H9 (cell line): ENCODE measurements around the gene AP1G2. TPM values are rescaled to one million over a fixed set of nuclear protein-coding genes. Genes with fewer than 3 reads are reported as not detected.

Experiments
- DNase-seq: peaks from one replicate; pipeline ENCODE4 v3.0.0-alpha.2; 2017
- H2AFZ ChIP-seq: one replicate; pipeline ENCODE4 v1.6.1; 2013; ENCODE audit warnings: mild to moderate bottlenecking, low read length, control low read depth, moderate library complexity
- H2AK5ac ChIP-seq: 2 replicates; pipeline ENCODE4 v1.6.1; 2013; ENCODE audit warnings: low read length, control low read depth, mixed read lengths; ENCODE audit not compliant: insufficient read length
- H2BK120ac ChIP-seq: one replicate; pipeline ENCODE4 v1.6.1; 2013; ENCODE audit warnings: low read depth, mild to moderate bottlenecking, low read length, control low read depth, inconsistent platforms; ENCODE audit not compliant: poor library complexity, severe bottlenecking
- H2BK12ac ChIP-seq: 2 replicates; pipeline ENCODE4 v1.6.1; 2013; ENCODE audit warnings: low read length, control low read depth, mixed read lengths, low read depth; ENCODE audit not compliant: insufficient read length
- H2BK15ac ChIP-seq: 2 replicates; pipeline ENCODE4 v1.6.1; 2013; ENCODE audit warnings: low read depth, low read length, control low read depth
- H2BK20ac ChIP-seq: one replicate; pipeline ENCODE4 v1.6.1; 2013; ENCODE audit warnings: low read depth, mild to moderate bottlenecking, low read length, control low read depth, inconsistent platforms; ENCODE audit not compliant: poor library complexity, severe bottlenecking
- H2BK5ac ChIP-seq: 2 replicates; pipeline ENCODE4 v1.6.1; 2013; ENCODE audit warnings: low read length, control low read depth, mixed read lengths; ENCODE audit not compliant: insufficient read length
- H3K14ac ChIP-seq: 2 replicates; pipeline ENCODE4 v1.6.1; 2013; ENCODE audit warnings: low read length, control low read depth; ENCODE audit not compliant: insufficient read depth
- H3K18ac ChIP-seq: 2 replicates; pipeline ENCODE4 v1.6.1; 2013; ENCODE audit warnings: low read depth, mild to moderate bottlenecking, mixed read lengths, low read length, control low read depth; ENCODE audit not compliant: insufficient read length
- H3K23ac ChIP-seq: 2 replicates; pipeline ENCODE4 v1.6.1; 2013; ENCODE audit warnings: low read length, control low read depth, mixed read lengths, low read depth; ENCODE audit not compliant: insufficient read length
- H3K23me2 ChIP-seq: 2 replicates; pipeline ENCODE4 v1.6.1; 2013; ENCODE audit warnings: low read depth, mild to moderate bottlenecking, mixed read lengths, low read length, control low read depth; ENCODE audit not compliant: insufficient read length, poor library complexity, severe bottlenecking
- H3K27ac ChIP-seq: 2 replicates; pipeline ENCODE4 v1.5.1; 2013; ENCODE audit warnings: low read length, control low read depth, mixed read lengths, low read depth; ENCODE audit not compliant: insufficient read length
- H3K27me3 ChIP-seq: 2 replicates; pipeline ENCODE4 v1.6.1; 2013; ENCODE audit warnings: low read length, control low read depth, inconsistent platforms; ENCODE audit not compliant: insufficient read depth
- H3K4ac ChIP-seq: 2 replicates; pipeline ENCODE4 v1.6.1; 2013; ENCODE audit warnings: low read depth, mild to moderate bottlenecking, control low read depth, inconsistent platforms, low read length, moderate library complexity
- H3K4me1 ChIP-seq: 2 replicates; pipeline ENCODE4 v1.6.1; 2013; ENCODE audit warnings: low read length, control low read depth, inconsistent platforms; ENCODE audit not compliant: insufficient read depth
- H3K4me2 ChIP-seq: 2 replicates; pipeline ENCODE4 v1.6.1; 2013; ENCODE audit warnings: low read length, control low read depth, mixed read lengths; ENCODE audit not compliant: insufficient read length, insufficient read depth
- H3K56ac ChIP-seq: 2 replicates; pipeline ENCODE4 v1.6.1; 2013; ENCODE audit warnings: low read depth, mild to moderate bottlenecking, mixed read lengths, low read length, control low read depth; ENCODE audit not compliant: insufficient read length
- H3K79me1 ChIP-seq: 2 replicates; pipeline ENCODE4 v1.6.1; 2013; ENCODE audit warnings: low read depth, mild to moderate bottlenecking, moderate library complexity, low read length, control low read depth, inconsistent platforms; ENCODE audit not compliant: insufficient read depth, poor library complexity, severe bottlenecking
- H3K79me2 ChIP-seq: 2 replicates; pipeline ENCODE4 v1.6.1; 2013; ENCODE audit warnings: low read length, control low read depth, inconsistent platforms; ENCODE audit not compliant: insufficient read depth
- H3K9ac ChIP-seq: 2 replicates; pipeline ENCODE4 v1.6.1; 2013; ENCODE audit warnings: low read length, control low read depth, mixed read lengths; ENCODE audit not compliant: insufficient read length; ENCODE audit errors: extremely low read depth
- H3K9me3 ChIP-seq: one replicate; pipeline ENCODE4 v1.6.1; 2013; ENCODE audit warnings: low read depth, low read length, inconsistent platforms; ENCODE audit not compliant: control insufficient read depth
- H3T11ph ChIP-seq: one replicate; pipeline ENCODE4 v1.6.1; 2013; ENCODE audit warnings: mild to moderate bottlenecking, low read length, control low read depth, inconsistent platforms
- H4K20me1 ChIP-seq: one replicate; pipeline ENCODE4 v1.6.1; 2013; ENCODE audit not compliant: control insufficient read depth, insufficient read length, insufficient read depth
- H4K5ac ChIP-seq: 2 replicates; pipeline ENCODE4 v1.6.1; 2013; ENCODE audit warnings: low read depth, mild to moderate bottlenecking, mixed read lengths, low read length, control low read depth; ENCODE audit not compliant: insufficient read length
- H4K8ac ChIP-seq: replicated peaks from 2 replicates; pipeline ENCODE4 v1.6.1; 2013; ENCODE audit warnings: low read length, control low read depth, mixed read lengths, low read depth; ENCODE audit not compliant: insufficient read length
- H4K91ac ChIP-seq: 2 replicates; pipeline ENCODE4 v1.6.1; 2013; ENCODE audit warnings: low read depth, mild to moderate bottlenecking, moderate library complexity, mixed read lengths, low read length, control low read depth; ENCODE audit not compliant: insufficient read length
- H3K27ac Mint-ChIP-seq, 3 experiments: 2 replicates in 2 of 3; 3 replicates in 1 of 3; pipeline ENCODE4 v1.8.0; 2020 to 2021; ENCODE audit warnings: mixed read lengths in 3 of 3, mild to moderate bottlenecking in 1 of 3, moderate library complexity in 1 of 3
- H3K27me3 Mint-ChIP-seq: 2 replicates; pipeline ENCODE4 v1.8.0; 2021; ENCODE audit warnings: low read depth, mild to moderate bottlenecking, moderate library complexity, mixed read lengths
- H3K36me3 Mint-ChIP-seq, 3 experiments: 2 replicates in 2 of 3; 3 replicates in 1 of 3; pipeline ENCODE4 v1.8.0; 2020 to 2021; ENCODE audit warnings: low read depth in 3 of 3, mixed read lengths in 3 of 3; ENCODE audit not compliant: insufficient read depth in 1 of 3
- H3K4me1 Mint-ChIP-seq, 2 experiments: 2 replicates each; pipeline ENCODE4 v1.8.0; 2020; ENCODE audit warnings: mixed read lengths in 2 of 2
- H3K4me3 Mint-ChIP-seq, 2 experiments: 2 replicates in 1 of 2; 3 replicates in 1 of 2; pipeline ENCODE4 v1.8.0; 2020 to 2021; ENCODE audit warnings: mild to moderate bottlenecking in 2 of 2, mixed read lengths in 2 of 2, moderate library complexity in 1 of 2
- H3K9me3 Mint-ChIP-seq, 2 experiments: 2 replicates in 1 of 2; 3 replicates in 1 of 2; pipeline ENCODE4 v1.8.0; 2020; ENCODE audit warnings: mild to moderate bottlenecking in 2 of 2, mixed read lengths in 2 of 2, moderate library complexity in 1 of 2
- WGBS: extraction: QIAGEN DNeasy Blood & Tissue Kit; methylation state at CpG from one replicate; pipeline ENCODE4 v1.1.7; 2013; ENCODE audit warnings: missing lambda C conversion rate, low lambda C conversion rate, mixed read lengths; ENCODE audit not compliant: insufficient read length; ENCODE audit errors: extremely low coverage; 5-methylcytosine and 5-hydroxymethylcytosine counted together
- total RNA-seq: library from RNA; stranded (reverse); gene quantifications from 2 replicates; pipeline ENCODE4 v1.2.1, GENCODE V29; 2021
- TF ChIP-seq, protein P1 (sequence below): fragments of 200-600 bp; sonication (generic); conservative IDR thresholded peaks from 3 replicates; pipeline ENCODE4 v1.8.0; 2021; ENCODE audit warnings: antibody characterized with exemption, mild to moderate bottlenecking

AP1G2 gene
- total RNA-seq, 1 experiment from 2014 or later = 107 TPM

DNA sequence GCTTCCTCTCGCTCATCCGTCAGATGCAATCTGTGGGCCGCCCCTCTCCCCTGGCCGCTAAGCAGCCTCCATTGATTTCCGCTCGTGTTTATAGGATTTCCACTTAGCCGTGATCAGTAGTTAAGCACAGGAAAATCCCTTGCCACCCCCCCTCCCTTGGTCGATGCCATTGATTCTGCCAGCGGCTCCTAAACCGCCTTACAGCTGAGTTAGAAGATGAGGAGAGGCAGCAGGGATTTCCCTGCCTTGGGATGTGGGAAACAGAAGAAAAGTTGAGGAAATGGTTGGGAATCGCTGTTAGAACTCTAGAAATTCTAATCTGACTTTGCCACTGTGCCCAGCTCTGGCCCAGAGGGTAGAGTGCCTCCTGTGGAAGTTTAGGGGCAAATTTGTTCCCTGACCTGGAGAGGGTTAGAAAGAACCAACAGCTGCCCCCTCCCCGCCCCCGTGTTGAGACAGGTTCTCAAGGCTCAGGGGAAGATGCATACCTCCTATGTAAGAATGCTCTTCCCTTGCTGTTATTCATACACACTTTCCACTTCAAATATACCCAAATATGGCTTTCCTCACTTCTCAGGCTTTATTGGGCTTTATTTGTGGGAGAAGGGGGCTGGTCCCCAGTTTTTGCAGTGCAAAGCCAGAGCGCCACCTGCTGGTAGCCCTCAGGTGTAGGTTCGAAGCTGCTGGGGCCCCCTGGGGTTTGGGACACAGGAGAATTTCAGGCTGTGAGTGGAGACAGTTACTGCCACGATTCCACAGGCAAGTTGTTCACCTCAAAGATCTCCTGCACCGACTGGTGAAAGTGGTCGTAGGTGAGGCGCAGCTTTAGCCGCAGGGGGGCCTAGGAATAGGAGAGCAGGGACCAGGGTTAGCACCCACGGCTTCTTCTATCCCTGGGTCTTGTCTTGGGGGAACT, 8.3 kb downstream of the AP1G2 start:
- Histone ChIP-seq H2BK12ac (no peak overlapping the region), H3K23ac (no peak overlapping the region), H4K20me1 (no peaks in the 10 kb centered on the region), H4K8ac (no peak overlapping the region), H3K14ac (no peak overlapping the region), H4K91ac (no peak overlapping the region), H2AFZ (no peak overlapping the region), H2BK20ac (no peak overlapping the region), H3K56ac (no peak overlapping the region), H3K79me2 (no peaks in the 10 kb centered on the region; the same call in 1 of the 2 replicates), H4K5ac (no peak overlapping the region), H2BK120ac (peak overlapping the region; percentile 31), H3T11ph (no peak overlapping the region), H2BK5ac (no peak overlapping the region), H3K27ac (no peak overlapping the region), H3K27me3 (no peaks in the 10 kb centered on the region), H3K79me1 (no peaks in the 10 kb centered on the region), H2AK5ac (no peak overlapping the region), H3K9me3 (no peaks in the 10 kb centered on the region), H3K4me2 (no peak overlapping the region), H3K23me2 (peaks cover 19% of the 10 kb centered on the region), H3K4me1 (peaks cover 4% of the 10 kb centered on the region; the same call in 1 of the 2 replicates), H3K9ac (no peak overlapping the region), H2BK15ac (no peak overlapping the region), H3K18ac (no peak overlapping the region), H3K4ac (no peak overlapping the region)
- Mint-ChIP-seq H3K36me3 (peaks cover 15 to 63% (median 53%) of the 10 kb centered on the region in 3 experiments), H3K4me3 (peak overlapping the region in 1 of 2 experiments; percentile 48; a peak in 2 of 5 replicates), H3K27me3 (no peaks in the 10 kb centered on the region), H3K9me3 (no peaks in the 10 kb centered on the region), H3K27ac (peak overlapping the region in 2 of 3 experiments; percentile 35 to 87; a peak in 3 of 7 replicates), H3K4me1 (peaks cover 21 to 40% of the 10 kb centered on the region in 2 experiments)
- DNase-seq = peak; percentile 69
- no CpG with 5 or more reads among the region's 21 CpGs for WGBS
- TF ChIP-seq, protein P1, sequence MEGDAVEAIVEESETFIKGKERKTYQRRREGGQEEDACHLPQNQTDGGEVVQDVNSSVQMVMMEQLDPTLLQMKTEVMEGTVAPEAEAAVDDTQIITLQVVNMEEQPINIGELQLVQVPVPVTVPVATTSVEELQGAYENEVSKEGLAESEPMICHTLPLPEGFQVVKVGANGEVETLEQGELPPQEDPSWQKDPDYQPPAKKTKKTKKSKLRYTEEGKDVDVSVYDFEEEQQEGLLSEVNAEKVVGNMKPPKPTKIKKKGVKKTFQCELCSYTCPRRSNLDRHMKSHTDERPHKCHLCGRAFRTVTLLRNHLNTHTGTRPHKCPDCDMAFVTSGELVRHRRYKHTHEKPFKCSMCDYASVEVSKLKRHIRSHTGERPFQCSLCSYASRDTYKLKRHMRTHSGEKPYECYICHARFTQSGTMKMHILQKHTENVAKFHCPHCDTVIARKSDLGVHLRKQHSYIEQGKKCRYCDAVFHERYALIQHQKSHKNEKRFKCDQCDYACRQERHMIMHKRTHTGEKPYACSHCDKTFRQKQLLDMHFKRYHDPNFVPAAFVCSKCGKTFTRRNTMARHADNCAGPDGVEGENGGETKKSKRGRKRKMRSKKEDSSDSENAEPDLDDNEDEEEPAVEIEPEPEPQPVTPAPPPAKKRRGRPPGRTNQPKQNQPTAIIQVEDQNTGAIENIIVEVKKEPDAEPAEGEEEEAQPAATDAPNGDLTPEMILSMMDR = peak; percentile 98
